Neural cell (in vitro differentiated cells): ENCODE data around the gene LRRC8E. TPM values are rescaled to one million over a fixed set of nuclear protein-coding genes. Genes with fewer than 3 reads are reported as not detected.

ENCODE experiments used
- H2AFZ ChIP-seq: fragments of 200-600, 300-800 bp; sonication (generic), shearing (Covaris generic); 2 replicates; pipeline ENCODE4 v1.6.0; 2014; ENCODE audit warnings: low read depth, mild to moderate bottlenecking, antibody characterized with exemption, low read length, moderate library complexity
- H3F3A ChIP-seq: fragments of 200-600 bp; shearing (Covaris generic); 2 replicates; pipeline ENCODE4 v1.6.1; 2016; ENCODE audit warnings: mild to moderate bottlenecking, moderate library complexity, mixed read lengths, antibody characterized with exemption, low read length; ENCODE audit not compliant: insufficient read depth, poor library complexity, severe bottlenecking
- H3K27ac ChIP-seq: fragments of 200-600, 300-800 bp; sonication (generic), shearing (Covaris generic); 2 replicates; pipeline ENCODE4 v1.5.1; 2014; ENCODE audit warnings: mild to moderate bottlenecking, low read length, moderate library complexity
- H3K27me3 ChIP-seq: fragments of 300-800, 200-600 bp; sonication (generic), shearing (Covaris generic); 2 replicates; pipeline ENCODE4 v1.6.0; 2014; ENCODE audit warnings: mild to moderate bottlenecking, low read depth, low read length, moderate library complexity; ENCODE audit not compliant: insufficient read depth
- H3K36me3 ChIP-seq: fragments of 300-800, 200-600 bp; sonication (generic), shearing (Covaris generic); 2 replicates; pipeline ENCODE4 v1.5.1; 2014; ENCODE audit warnings: mild to moderate bottlenecking, antibody characterized with exemption, low read length, moderate library complexity; ENCODE audit not compliant: insufficient read depth
- H3K4me2 ChIP-seq: fragments of 300-800, 200-600 bp; sonication (generic), shearing (Covaris generic); 2 replicates; pipeline ENCODE4 v1.6.0; 2014; ENCODE audit warnings: mild to moderate bottlenecking, low read length
- H3K4me3 ChIP-seq: fragments of 300-800, 200-600 bp; sonication (generic), shearing (Covaris generic); 2 replicates; pipeline ENCODE4 v1.5.1; 2014; ENCODE audit warnings: mild to moderate bottlenecking, low read length, moderate library complexity
- H3K79me2 ChIP-seq: fragments of 200-600 bp; shearing (Covaris generic); replicated peaks from 2 replicates; pipeline ENCODE4 v1.6.0; 2014; ENCODE audit warnings: mild to moderate bottlenecking, low read length, moderate library complexity; ENCODE audit not compliant: insufficient read depth
- H3K9ac ChIP-seq: fragments of 300-800, 200-600 bp; sonication (generic), shearing (Covaris generic); 2 replicates; pipeline ENCODE4 v1.6.1; 2016; ENCODE audit warnings: mild to moderate bottlenecking, low read length, mixed read lengths
- H3K9me2 ChIP-seq: fragments of 200-600 bp; shearing (Covaris generic); 2 replicates; pipeline ENCODE4 v1.6.1; 2016; ENCODE audit warnings: mild to moderate bottlenecking, low read length, mixed read lengths; ENCODE audit not compliant: insufficient read depth
- H3K9me3 ChIP-seq: fragments of 200-600, 300-800 bp; sonication (generic), shearing (Covaris generic); 2 replicates; pipeline ENCODE4 v1.6.1; 2016; ENCODE audit warnings: mild to moderate bottlenecking, mixed run types, low read length, moderate library complexity, mixed read lengths
- H4K20me1 ChIP-seq: fragments of 200-600 bp; shearing (Covaris generic); 2 replicates; pipeline ENCODE4 v1.6.1; 2016; ENCODE audit warnings: mild to moderate bottlenecking, mixed run types; ENCODE audit not compliant: insufficient read depth
- CTCF ChIP-seq: fragments of 450-650 bp; IDR thresholded peaks from 2 replicates; pipeline ENCODE4 v1.5.1; 2014; ENCODE audit warnings: antibody characterized with exemption, mild to moderate bottlenecking, moderate library complexity; ENCODE audit not compliant: poor library complexity, severe bottlenecking
- EP300 ChIP-seq: fragments of 450-650 bp; conservative IDR thresholded peaks from 2 replicates; pipeline ENCODE4 v1.6.1; 2014; ENCODE audit warnings: antibody characterized with exemption, mild to moderate bottlenecking, moderate library complexity; ENCODE audit not compliant: poor library complexity, severe bottlenecking
- EZH2 ChIP-seq: fragments of 200-600, 300-800 bp; shearing (Covaris generic), sonication (generic); IDR thresholded peaks from 2 replicates; pipeline ENCODE4 v1.6.1; 2014; ENCODE audit warnings: antibody characterized with exemption, low read length, borderline replicate concordance, mild to moderate bottlenecking; ENCODE audit not compliant: insufficient read depth, poor library complexity, severe bottlenecking
- MXI1 ChIP-seq: fragments of 450-650 bp; conservative IDR thresholded peaks from 2 replicates; pipeline ENCODE4 v1.6.1; 2014; ENCODE audit warnings: antibody characterized with exemption, mild to moderate bottlenecking; ENCODE audit not compliant: poor library complexity, severe bottlenecking
- POLR2AphosphoS5 ChIP-seq: IDR thresholded peaks from 2 replicates; pipeline ENCODE4 v1.6.1; 2012
- RAD21 ChIP-seq: fragments of 450-650 bp; conservative IDR thresholded peaks from 2 replicates; pipeline ENCODE4 v1.6.1; 2014; ENCODE audit warnings: antibody characterized with exemption, mild to moderate bottlenecking, moderate library complexity
- REST ChIP-seq: IDR thresholded peaks from 2 replicates; pipeline ENCODE4 v1.6.1; 2012; ENCODE audit warnings: borderline replicate concordance
- SMC3 ChIP-seq: fragments of 450-650 bp; conservative IDR thresholded peaks from 2 replicates; pipeline ENCODE4 v1.6.1; 2014; ENCODE audit warnings: antibody characterized with exemption, mild to moderate bottlenecking, moderate library complexity; ENCODE audit not compliant: poor library complexity
- TAF1 ChIP-seq: IDR thresholded peaks from 2 replicates; pipeline ENCODE4 v1.6.1; 2012; ENCODE audit warnings: low read depth
- polyA plus RNA-seq: library from polyadenylated mRNA; depleted of rRNA; stranded (reverse); fragments of >200 nt; gene quantifications from 2 replicates; pipeline ENCODE4 v1.2.3, GENCODE V29; 2014

Gene LRRC8E
- polyA plus RNA-seq, 1 donor from 2014 or later, result not detected

- no peaks in the 10 kb centered on the region for H3K27me3 ChIP-seq
- no peak overlapping the region for H3K4me3 ChIP-seq
- no peaks in the 10 kb centered on the region for H3K9me2 ChIP-seq
- no peaks in the 10 kb centered on the region for H3K79me2 ChIP-seq
- H2AFZ ChIP-seq, result no peak overlapping the region
- H3K9ac ChIP-seq, result no peak overlapping the region
- TF ChIP-seq POLR2AphosphoS5 (no peak), REST (no peak), CTCF (no peak), EP300 (no peak), EZH2 (no peak), SMC3 (no peak), MXI1 (no peak), RAD21 (no peak), TAF1 (no peak)
- H3F3A ChIP-seq, result no peaks in the 10 kb centered on the region
- no peaks in the 10 kb centered on the region for H3K9me3 ChIP-seq
- no peak overlapping the region for H3K4me2 ChIP-seq
- no peaks in the 10 kb centered on the region for H3K36me3 ChIP-seq
- no peaks in the 10 kb centered on the region for H4K20me1 ChIP-seq
- no peak overlapping the region for H3K27ac ChIP-seq
These were observed 24.2 kb upstream of the LRRC8E start for GRCh38 chr19:7863971-7864689.

- no peak for TF ChIP-seq POLR2AphosphoS5
- TF ChIP-seq EP300, result no peak
- no peak for TF ChIP-seq CTCF
- no peak for TF ChIP-seq SMC3
- Histone ChIP-seq H3K9me2 (no peaks in the 10 kb centered on the region), H3K36me3 (no peaks in the 10 kb centered on the region), H3K9ac (no peak overlapping the region), H3K79me2 (no peaks in the 10 kb centered on the region), H3K4me3 (no peak overlapping the region), H3F3A (no peaks in the 10 kb centered on the region), H3K4me2 (no peak overlapping the region), H3K27ac (no peak overlapping the region), H4K20me1 (no peaks in the 10 kb centered on the region), H3K9me3 (no peaks in the 10 kb centered on the region), H3K27me3 (no peaks in the 10 kb centered on the region), H2AFZ (no peak overlapping the region)
These were observed 23.6 kb upstream of the LRRC8E start for GRCh38 chr19:7864690-7865074.
